Stimulated activated naive CD8-positive, alpha-beta T cell treated with anti-CD3 and anti-CD28 coated beads, Interleukin-15, Interleukin-2, amounts not matched to agents 100 ng/mL and 50 ng/mL, for 24 hours (primary cell): ENCODE results near the gene TUBGCP6.

Experiments
- H3K27ac Mint-ChIP-seq: one replicate; pipeline ENCODE4 v1.8.0; 2021; ENCODE audit warnings: mild to moderate bottlenecking, mixed read lengths
- H3K27me3 Mint-ChIP-seq: one replicate; pipeline ENCODE4 v1.8.0; 2021; ENCODE audit warnings: mixed read lengths
- H3K36me3 Mint-ChIP-seq: one replicate; pipeline ENCODE4 v1.8.0; 2021; ENCODE audit warnings: low read depth, mixed read lengths
- H3K4me1 Mint-ChIP-seq: one replicate; pipeline ENCODE4 v1.8.0; 2021; ENCODE audit warnings: low read depth, mixed read lengths
- H3K4me3 Mint-ChIP-seq: one replicate; pipeline ENCODE4 v1.8.0; 2021; ENCODE audit warnings: mild to moderate bottlenecking, mixed read lengths
- H3K9me3 Mint-ChIP-seq: one replicate; pipeline ENCODE4 v1.8.0; 2021; ENCODE audit warnings: mixed read lengths

The TUBGCP6 gene

GRCh38 chr22:50177537-50178470, 67.0 kb downstream of the TUBGCP6 start:
- Mint-ChIP-seq H3K9me3 (no peaks in the 10 kb centered on the region), H3K36me3 (no peaks in the 10 kb centered on the region), H3K27me3 (peaks cover 4% of the 10 kb centered on the region), H3K27ac (no peak overlapping the region), H3K4me3 (no peak overlapping the region), H3K4me1 (peaks cover 4% of the 10 kb centered on the region)

GRCh38 chr22:50176850-50177536, 67.8 kb downstream of the TUBGCP6 start:
- no peak overlapping the region for H3K4me3 Mint-ChIP-seq
- no peaks in the 10 kb centered on the region for H3K36me3 Mint-ChIP-seq
- H3K27me3 Mint-ChIP-seq, result peaks cover 9% of the 10 kb centered on the region
- H3K9me3 Mint-ChIP-seq, result no peaks in the 10 kb centered on the region
- H3K4me1 Mint-ChIP-seq, result peaks cover 4% of the 10 kb centered on the region
- no peak overlapping the region for H3K27ac Mint-ChIP-seq

GRCh38 chr22:50175921-50176849, 68.6 kb downstream of the TUBGCP6 start:
- H3K27ac Mint-ChIP-seq, result no peak overlapping the region
- H3K27me3 Mint-ChIP-seq, result peaks cover 13% of the 10 kb centered on the region
- H3K9me3 Mint-ChIP-seq, result no peaks in the 10 kb centered on the region
- no peaks in the 10 kb centered on the region for H3K36me3 Mint-ChIP-seq
- H3K4me1 Mint-ChIP-seq, result peaks cover 4% of the 10 kb centered on the region
- no peak overlapping the region for H3K4me3 Mint-ChIP-seq

- Mint-ChIP-seq H3K4me1 (peaks cover 8% of the 10 kb centered on the region), H3K27me3 (peaks cover 16% of the 10 kb centered on the region), H3K4me3 (no peak overlapping the region), H3K27ac (no peak overlapping the region), H3K9me3 (no peaks in the 10 kb centered on the region), H3K36me3 (no peaks in the 10 kb centered on the region)
Observed at GRCh38 chr22:50175191-50175461, 69.7 kb downstream of the TUBGCP6 start.

- H3K4me1 Mint-ChIP-seq, result peaks cover 4% of the 10 kb centered on the region
- H3K9me3 Mint-ChIP-seq, result no peaks in the 10 kb centered on the region
- H3K27ac Mint-ChIP-seq, result no peak overlapping the region
- H3K27me3 Mint-ChIP-seq, result peaks cover 12% of the 10 kb centered on the region
- no peaks in the 10 kb centered on the region for H3K36me3 Mint-ChIP-seq
- no peak overlapping the region for H3K4me3 Mint-ChIP-seq
Observed at GRCh38 chr22:50174382-50175190, 70.2 kb downstream of the TUBGCP6 start.

- Mint-ChIP-seq H3K4me1 (peaks cover 7% of the 10 kb centered on the region), H3K27me3 (peaks cover 15% of the 10 kb centered on the region), H3K27ac (no peak overlapping the region), H3K4me3 (no peak overlapping the region), H3K36me3 (no peaks in the 10 kb centered on the region), H3K9me3 (no peaks in the 10 kb centered on the region)
Observed at GRCh38 chr22:50173983-50174355, 70.9 kb downstream of the TUBGCP6 start.

- H3K4me3 Mint-ChIP-seq, result no peak overlapping the region
- H3K27me3 Mint-ChIP-seq, result peaks cover 20% of the 10 kb centered on the region
Observed at GRCh38 chr22:50173311-50173982, 71.4 kb downstream of the TUBGCP6 start.

GRCh38 chr22:50171965-50172421, 72.8 kb downstream of the TUBGCP6 start:
- Mint-ChIP-seq H3K4me3 (peak overlapping the region; percentile 20), H3K27me3 (peaks cover 29% of the 10 kb centered on the region), H3K36me3 (no peaks in the 10 kb centered on the region), H3K9me3 (no peaks in the 10 kb centered on the region), H3K27ac (no peak overlapping the region), H3K4me1 (peaks cover 9% of the 10 kb centered on the region)

More at GRCh38 chr22:50173311-50173982, 71.4 kb downstream of the TUBGCP6 start:
- Mint-ChIP-seq H3K36me3 (no peaks in the 10 kb centered on the region), H3K27ac (no peak overlapping the region), H3K9me3 (no peaks in the 10 kb centered on the region), H3K4me1 (peaks cover 9% of the 10 kb centered on the region)

- peaks cover 29% of the 10 kb centered on the region for H3K27me3 Mint-ChIP-seq
- H3K4me1 Mint-ChIP-seq, result peaks cover 9% of the 10 kb centered on the region
- H3K9me3 Mint-ChIP-seq, result no peaks in the 10 kb centered on the region
- no peaks in the 10 kb centered on the region for H3K36me3 Mint-ChIP-seq
- peak overlapping the region; percentile 77 for H3K4me3 Mint-ChIP-seq
- H3K27ac Mint-ChIP-seq, result peak overlapping the region; percentile 67
Observed at GRCh38 chr22:50171319-50171964, 73.4 kb downstream of the TUBGCP6 start.

GRCh38 chr22:50170453-50171318, 74.1 kb downstream of the TUBGCP6 start, which contains the start of gene PANX2:
TSS of gene PANX2 (plus strand) at chr22:50170731. CDS start at chr22:50170731, 0 bp downstream.
- Mint-ChIP-seq H3K36me3 (no peaks in the 10 kb centered on the region), H3K27me3 (peaks cover 29% of the 10 kb centered on the region), H3K9me3 (no peaks in the 10 kb centered on the region), H3K4me3 (peak within 1 kb of the TSS; percentile 77), H3K4me1 (peaks cover 9% of the 10 kb centered on the region), H3K27ac (peak within 1 kb of the TSS; percentile 67)

GRCh38 chr22:50169774-50170341, 75.0 kb downstream of the TUBGCP6 start:
- Mint-ChIP-seq H3K36me3 (no peaks in the 10 kb centered on the region), H3K4me1 (peaks cover 9% of the 10 kb centered on the region), H3K9me3 (no peaks in the 10 kb centered on the region), H3K27me3 (peaks cover 29% of the 10 kb centered on the region), H3K4me3 (peak overlapping the region; percentile 74), H3K27ac (no peak overlapping the region)

GRCh38 chr22:50169181-50169759, 75.6 kb downstream of the TUBGCP6 start:
- Mint-ChIP-seq H3K27me3 (peaks cover 29% of the 10 kb centered on the region), H3K4me3 (peak overlapping the region; percentile 26), H3K4me1 (peaks cover 9% of the 10 kb centered on the region), H3K9me3 (no peaks in the 10 kb centered on the region), H3K27ac (peak overlapping the region; percentile 38), H3K36me3 (no peaks in the 10 kb centered on the region)
